NCI-H2107 (cell line): ENCODE measurements around the gene NAPG.
"Not testable (repeated sequence)": the region's sequence is repeated elsewhere in the genome, so short reads cannot be mapped to it uniquely, and the experiment has no call there.

Source experiments
- DNase-seq: peaks from one replicate; lab custom pipeline; 2025; lab: John Stamatoyannopoulos, UW

The NAPG gene

GRCh38 chr18:10514601-10515000 is 11.2 kb upstream of the NAPG start:
- no peak for DNase-seq

DNA sequence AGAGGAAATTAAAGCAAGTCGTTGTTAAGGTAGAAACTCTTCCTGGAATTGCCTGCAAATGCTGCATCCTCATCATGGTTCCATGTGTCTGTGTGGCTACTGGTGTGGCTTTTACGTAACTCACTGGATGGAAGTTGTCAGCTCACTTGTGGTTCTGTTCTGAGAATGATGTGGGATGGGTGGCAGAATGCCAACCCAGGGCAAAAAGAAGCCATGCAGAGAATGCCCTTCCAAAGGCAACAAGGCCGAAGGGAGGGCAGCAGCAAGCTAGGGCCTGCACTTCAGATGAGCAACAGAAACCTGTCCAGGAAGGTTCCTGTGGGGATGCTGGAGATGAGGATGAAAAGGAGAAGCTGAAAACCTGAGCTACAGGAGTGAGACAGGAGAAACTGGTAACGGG is 10.4 kb upstream of the NAPG start:
- no peak for DNase-seq

DNA sequence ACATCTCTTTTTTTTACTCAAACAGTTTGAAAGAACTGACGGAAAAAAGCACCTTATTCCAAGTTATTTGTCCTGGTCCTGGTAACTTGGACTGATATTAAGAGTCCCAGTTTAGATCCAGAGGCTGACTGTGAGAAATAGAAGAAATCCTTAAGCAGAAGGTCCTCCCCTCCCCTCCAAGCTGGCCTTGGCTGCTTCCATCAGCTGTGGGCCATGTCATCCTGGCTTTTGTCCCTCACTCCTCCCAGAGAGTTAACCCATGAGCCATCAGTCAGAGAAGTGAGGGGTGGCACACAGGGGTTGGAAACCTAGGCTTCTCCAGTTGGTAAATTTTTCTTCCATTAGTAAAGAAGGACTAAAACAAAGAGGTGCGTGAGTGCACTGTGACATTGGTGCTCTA is 9.7 kb upstream of the NAPG start:
- no peak for DNase-seq

DNA sequence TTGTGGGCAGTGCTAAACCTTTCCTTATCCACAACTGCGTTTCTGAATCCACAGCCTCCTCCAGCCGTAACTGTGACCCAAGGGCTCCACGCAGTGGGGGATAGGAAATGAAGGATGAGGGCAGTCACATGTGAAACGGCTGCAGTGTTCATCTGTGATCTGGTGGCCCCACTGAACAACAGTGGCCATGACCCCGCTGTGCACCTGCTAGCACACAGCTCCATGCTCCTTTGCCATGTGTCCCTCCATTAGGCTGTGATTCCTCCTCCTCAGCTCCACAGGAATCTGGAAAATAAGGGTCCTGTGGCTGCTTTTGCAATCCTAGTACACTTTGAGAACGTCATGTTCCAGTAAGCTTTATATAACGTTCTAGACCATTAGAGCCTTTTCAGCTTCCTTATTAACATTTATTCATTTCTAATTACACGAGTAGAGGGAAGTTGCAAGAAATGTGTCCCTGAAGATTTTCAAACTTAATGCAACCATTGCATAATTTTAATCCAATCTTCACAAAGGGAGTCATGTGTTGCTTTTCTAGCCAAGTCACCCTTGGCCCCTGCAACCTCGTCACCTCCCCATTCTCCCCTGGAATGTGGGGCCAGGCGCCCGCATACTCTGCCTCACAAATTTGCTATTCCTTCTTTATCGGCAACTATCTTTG is 7.1 kb upstream of the NAPG start:
- no peak for DNase-seq

DNA sequence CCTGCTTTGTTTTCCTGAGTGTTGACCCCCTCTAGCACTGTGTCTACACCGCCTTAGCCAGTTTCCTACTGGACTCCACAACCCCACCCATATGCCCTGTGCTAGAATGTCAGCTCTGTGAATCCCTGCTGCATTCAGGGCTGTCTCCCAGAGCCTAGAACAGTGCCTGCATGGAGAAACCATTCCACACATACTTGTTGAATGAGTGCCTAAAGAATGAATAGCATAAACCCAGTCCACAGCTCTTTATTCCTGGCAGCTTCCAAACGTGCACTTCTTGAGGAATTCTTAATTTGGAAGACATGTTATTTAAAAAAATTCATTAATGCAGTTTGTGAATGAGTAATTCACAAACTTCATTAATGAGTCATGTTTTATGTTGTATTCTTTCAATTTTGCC is 6.5 kb upstream of the NAPG start:
- no peak for DNase-seq

DNA sequence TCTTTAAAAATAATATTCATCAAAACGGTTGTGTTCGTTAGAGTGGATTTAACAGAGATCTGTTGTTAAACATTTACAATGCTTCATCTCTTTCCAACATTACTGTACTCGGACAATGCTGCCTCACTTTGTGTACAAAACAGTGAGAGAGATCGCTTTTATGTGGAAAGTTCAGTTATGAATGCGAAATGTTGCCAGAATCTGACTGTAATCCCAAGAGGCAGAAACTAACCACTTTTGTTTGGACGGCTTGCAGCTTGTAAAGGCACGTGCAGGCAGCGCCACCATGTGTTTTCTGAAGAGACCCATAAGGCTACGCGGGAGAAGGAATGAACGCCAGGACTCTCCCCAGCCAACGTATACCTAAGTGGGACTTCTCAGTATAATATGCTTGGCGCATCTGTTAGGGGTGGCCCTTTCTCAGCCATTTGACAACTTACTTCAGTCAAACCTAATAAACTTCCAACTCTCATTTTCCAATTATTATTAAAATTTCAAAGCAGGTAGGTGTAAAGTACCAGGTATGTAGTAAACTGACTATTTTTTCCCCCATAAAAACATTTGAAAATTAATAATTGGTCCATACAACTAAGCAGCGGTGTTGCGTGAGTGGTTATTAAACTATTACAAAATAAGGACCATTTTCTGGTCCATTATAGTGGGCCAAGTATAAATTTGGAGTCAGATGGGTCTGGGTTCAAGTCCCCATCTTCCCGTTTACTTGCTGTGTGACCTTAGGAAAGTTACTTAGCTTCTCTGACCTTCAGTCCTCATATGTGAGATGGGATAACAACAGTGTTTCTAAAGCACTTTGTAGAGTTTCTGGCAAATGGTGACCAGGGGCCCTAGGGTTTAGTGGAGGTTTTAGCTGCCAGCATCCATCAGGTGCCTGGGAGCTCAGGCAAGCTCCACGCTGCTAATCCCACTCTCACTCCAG is 5.6 kb upstream of the NAPG start:
- DNase-seq = peak; percentile 18

DNA sequence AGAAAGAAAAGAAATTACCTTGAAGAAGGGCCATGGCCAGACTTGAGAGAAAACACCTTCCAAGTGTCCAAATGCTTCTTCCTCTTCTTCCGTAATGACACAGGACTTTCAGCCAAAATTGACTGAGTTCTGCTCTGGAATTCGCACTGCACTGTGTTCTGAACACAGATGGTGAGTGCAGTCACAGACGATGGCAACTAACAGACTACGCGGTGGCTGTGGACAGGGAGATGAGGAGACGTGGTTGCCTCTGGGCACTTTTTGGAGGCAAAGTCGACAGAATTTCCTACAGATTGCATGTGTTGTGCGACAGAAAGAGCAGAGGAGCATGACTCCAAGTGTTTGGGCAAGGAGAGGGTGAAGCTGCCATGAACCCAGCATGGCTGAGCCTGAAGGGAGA is 4.3 kb upstream of the NAPG start:
- no peak for DNase-seq

DNA sequence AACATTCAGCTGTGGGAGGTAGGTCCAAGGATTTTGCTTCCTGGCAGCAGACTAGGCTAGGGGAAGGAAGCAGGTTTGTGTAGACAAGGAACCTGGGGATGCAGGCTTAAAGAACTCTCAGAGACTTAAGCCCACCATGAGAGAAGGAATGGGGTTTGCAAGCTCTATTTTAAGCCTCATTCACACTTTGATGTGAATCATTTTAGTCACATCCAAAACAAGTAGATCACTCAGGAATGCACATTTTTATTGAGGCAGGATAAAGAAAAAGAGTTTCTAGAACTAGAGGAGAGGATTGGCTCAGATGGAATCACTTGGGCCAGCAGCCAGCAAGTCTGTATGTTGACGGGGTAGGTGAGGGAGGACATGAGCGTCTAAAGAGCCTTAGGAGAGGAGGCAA is 3.3 kb upstream of the NAPG start:
- no peak for DNase-seq

- no peak for DNase-seq
Measured at GRCh38 chr18:10523544-10523943, 2.3 kb upstream of the NAPG start.

DNA sequence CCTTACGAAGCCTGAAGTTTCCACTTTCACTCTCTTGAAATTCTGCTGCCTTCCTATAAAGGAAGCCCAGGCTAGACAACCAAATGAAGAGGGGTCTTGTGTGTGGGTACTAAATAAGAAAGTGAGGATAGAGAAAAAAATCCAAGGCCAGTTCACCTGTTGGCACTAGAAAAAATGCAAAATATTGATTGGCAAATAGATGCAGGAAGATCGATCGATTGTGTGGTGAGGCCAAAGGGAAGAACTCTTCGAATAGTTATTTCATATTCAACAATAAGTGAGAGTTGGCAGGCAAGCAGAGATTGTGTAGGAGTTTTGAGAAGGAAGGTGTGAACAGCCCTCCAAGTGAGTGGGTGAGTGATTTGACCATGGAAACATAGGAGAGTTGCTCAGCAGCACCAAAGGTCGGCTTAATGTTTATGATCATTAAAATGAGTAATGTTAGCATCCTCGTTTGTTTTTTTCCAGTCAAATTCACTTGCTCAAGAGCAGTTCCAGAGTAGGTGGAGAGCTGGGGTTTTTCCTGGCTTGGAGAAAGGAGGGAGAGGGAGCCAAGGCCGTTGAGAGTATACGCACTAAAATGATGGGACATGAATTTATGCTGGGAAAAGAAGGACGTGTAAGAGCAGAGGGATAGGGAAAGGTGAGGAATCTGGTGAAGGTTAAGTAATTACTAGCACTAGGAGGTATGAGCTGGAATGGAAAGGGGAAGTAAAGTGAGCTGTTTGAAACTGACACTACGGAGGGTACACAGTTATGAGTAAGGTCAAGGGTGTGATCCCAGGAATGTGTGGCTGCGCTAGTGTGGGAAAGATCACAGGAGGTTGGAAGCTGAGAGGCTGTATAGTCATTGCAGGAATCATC is 1.1 kb upstream of the NAPG start:
- no peak for DNase-seq

DNA sequence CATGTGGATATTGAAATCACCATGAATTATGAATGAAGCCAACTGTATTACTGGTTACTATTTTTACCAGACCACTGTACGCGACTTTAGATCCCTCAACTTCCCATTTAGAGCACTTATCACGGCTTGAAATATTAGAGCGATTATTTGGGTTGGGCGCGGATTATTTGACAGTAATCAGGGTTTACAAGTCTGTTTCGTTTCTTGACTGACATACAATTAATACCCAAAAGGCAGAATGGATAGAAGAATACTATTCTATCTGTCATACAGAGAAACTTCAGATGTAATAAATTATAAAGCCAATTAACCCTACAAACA is 496 bp upstream of the NAPG start:
- DNase-seq = no peak

DNA sequence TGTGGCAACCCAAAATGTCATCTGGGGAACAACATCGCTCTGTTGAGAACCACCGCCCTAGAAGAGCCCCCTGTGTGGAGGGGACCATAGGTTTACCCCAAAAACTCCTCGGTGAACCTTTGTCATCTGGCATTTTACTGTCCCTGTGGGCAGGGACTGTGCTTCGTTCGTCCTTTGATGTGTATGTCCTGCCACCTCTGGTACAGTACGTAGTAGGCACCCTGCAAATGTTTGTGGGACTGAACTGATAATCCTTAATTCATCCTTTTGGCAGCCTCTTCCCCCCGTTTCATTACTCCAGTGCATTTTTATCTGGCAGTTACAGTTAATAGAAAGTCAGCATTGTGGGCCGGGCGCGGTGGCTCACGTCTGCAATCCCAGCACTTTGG is 728 bp downstream of the NAPG start:
- no peak for DNase-seq

GRCh38 chr18:10528439-10528838 is 2.6 kb downstream of the NAPG start:
- no peak for DNase-seq

- no peak for DNase-seq
Measured at GRCh38 chr18:10530002-10530401, 4.2 kb downstream of the NAPG start.

- DNase-seq = no peak
Measured at GRCh38 chr18:10530852-10531251, 5.0 kb downstream of the NAPG start.

DNA sequence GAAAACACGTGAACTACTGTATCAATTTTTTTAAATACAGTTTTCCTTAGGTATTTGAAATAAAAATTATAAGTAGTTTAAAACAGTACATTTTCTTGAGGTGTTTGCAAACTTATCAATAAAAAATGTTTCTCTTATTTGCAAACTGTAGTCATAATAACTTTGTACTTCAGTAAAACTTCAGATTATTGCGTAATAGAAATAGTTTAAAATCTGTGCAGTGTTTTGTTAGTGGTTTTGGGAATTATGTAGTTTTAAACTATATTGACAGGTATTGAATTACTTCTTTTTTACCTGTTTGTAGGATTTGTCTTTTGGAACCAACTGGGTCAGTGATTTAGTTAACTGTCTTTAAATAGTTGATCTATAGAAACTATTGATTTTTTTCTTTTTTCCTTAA is 7.3 kb downstream of the NAPG start:
- DNase-seq = no peak

DNA sequence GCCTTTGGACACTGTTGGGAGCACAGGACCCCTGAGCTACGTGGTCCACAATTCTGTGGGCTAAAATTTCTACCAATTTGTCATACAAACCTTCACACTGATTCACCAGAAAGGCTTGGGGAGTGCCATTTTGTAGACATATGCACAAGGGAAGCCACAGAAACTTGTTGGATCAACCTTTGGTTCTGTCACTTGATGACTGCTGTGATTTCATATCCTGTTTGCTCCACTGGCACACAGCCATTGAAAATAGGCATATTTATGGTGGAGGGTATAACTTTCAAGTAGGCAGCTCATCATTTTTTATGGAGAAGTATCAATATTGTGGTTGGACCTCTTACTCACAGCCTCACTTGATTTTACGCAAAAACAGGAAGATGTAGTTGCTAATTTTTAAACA is 10.5 kb downstream of the NAPG start:
- no peak for DNase-seq

GRCh38 chr18:10537765-10538164 is 11.9 kb downstream of the NAPG start:
- DNase-seq = no peak

DNA sequence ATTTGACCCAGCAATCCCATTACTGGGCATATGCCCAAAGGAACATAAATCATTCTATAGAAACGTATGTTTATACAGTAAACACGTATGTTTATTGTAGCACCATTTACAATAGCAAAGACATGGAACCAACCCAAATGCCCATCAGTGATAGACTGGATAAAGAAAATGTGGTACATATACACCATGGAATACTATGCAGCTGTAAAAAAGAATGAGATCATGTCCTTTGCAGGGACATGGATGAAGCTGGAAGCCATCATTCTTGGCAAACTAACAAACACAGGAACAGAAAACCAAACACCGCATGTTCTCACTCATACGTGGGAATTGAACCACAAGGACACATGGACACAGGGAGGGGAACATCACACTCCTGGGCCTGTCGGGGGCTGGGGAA is 13.3 kb downstream of the NAPG start:
- DNase-seq = not testable (repeated sequence)

- no peak for DNase-seq
Measured at GRCh38 chr18:10543277-10543676, 17.4 kb downstream of the NAPG start.

- no peak for DNase-seq
Measured at GRCh38 chr18:10544093-10544748, 18.4 kb downstream of the NAPG start.

DNA sequence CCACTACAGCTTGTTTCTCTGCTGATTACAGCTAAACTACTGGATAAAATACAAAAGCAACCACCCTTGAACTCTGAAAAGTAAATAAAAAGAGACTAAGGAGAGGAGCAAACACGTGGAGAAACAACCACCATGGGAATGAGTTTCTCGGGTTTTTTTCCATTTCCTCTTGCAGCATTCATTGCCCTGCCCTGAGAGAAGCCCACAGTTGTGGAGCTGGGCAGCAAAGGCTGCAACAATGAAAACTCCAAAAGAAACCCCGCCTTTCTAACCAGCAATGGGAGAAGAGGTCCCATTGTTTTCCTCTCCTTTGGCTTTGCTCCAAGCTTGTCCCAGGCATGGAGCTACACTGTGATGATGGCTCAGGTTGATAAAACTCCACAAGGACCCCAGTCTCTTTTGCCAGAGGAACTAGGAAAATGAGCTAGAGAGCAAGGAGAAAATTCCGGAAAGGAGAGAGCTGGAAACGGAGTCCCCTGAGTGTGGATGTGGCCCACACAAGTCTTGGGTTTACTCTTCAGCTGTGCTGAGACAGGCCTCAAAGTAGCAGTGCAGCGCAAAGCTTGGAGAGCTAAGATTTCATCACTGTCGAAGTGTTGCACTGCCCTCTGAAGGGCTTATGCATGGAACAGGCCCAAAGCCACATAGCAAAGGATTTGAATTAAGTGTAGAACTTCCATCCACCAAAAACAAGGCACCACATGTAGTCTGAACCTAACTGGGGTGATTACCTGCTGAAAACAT is 20.9 kb downstream of the NAPG start:
- no peak for DNase-seq
